Epithelial cell of proximal tubule (primary cell): ENCODE measurements around the gene POLR3B. TPM values are rescaled to one million over a fixed set of nuclear protein-coding genes. Genes with fewer than 3 reads are reported as not detected.

Source experiments
- DNase-seq: peaks from one replicate; pipeline ENCODE4 v3.0.0-alpha.2; 2011; ENCODE audit warnings: low read depth
- H3K4me3 ChIP-seq: 2 replicates; pipeline ENCODE4 v1.5.1; 2011; ENCODE audit warnings: low read depth, mild to moderate bottlenecking, low read length
- CTCF ChIP-seq: conservative IDR thresholded peaks from 2 replicates; pipeline ENCODE4 v1.5.1; 2012; ENCODE audit warnings: low read depth, mild to moderate bottlenecking, low read length
- total RNA-seq: library from RNA; depleted of rRNA; stranded (reverse); fragments of >200 nt; gene quantifications from 2 replicates; pipeline ENCODE4 v1.2.3, GENCODE V29; 2015

Gene POLR3B
- total RNA-seq, 1 donor from 2014 or later = 8.6 TPM

- DNase-seq = no peak
- TF ChIP-seq CTCF = no peak
- no peak overlapping the region for H3K4me3 ChIP-seq
These were observed 123.7 kb downstream of the POLR3B start for GRCh38 chr12:106481246-106481645.

GRCh38 chr12:106487664-106488063, 130.1 kb downstream of the POLR3B start:
- no peak overlapping the region for H3K4me3 ChIP-seq
- no peak for DNase-seq
- no peak for TF ChIP-seq CTCF

GRCh38 chr12:106488884-106489283, 131.3 kb downstream of the POLR3B start:
- no peak for TF ChIP-seq CTCF
- H3K4me3 ChIP-seq = no peak overlapping the region
- no peak for DNase-seq

GRCh38 chr12:106490264-106490663, 132.7 kb downstream of the POLR3B start:
- TF ChIP-seq CTCF = no peak
- no peak for DNase-seq
- H3K4me3 ChIP-seq = no peak overlapping the region

GRCh38 chr12:106492857-106493256, 135.3 kb downstream of the POLR3B start:
- no peak for DNase-seq
- TF ChIP-seq CTCF = no peak
- no peak overlapping the region for H3K4me3 ChIP-seq

- TF ChIP-seq CTCF = no peak
- no peak overlapping the region for H3K4me3 ChIP-seq
- peak; percentile 53 for DNase-seq
These were observed 136.0 kb downstream of the POLR3B start for GRCh38 chr12:106493531-106493930.

- no peak for DNase-seq
These were observed 137.9 kb downstream of the POLR3B start for GRCh38 chr12:106495354-106495965.

More at GRCh38 chr12:106495354-106495965, 137.9 kb downstream of the POLR3B start:
- TF ChIP-seq CTCF = no peak
- H3K4me3 ChIP-seq = no peak overlapping the region
